Tibial artery (tissue), 4 donors: Measurements from ENCODE around the gene ANK2.

Experiments used
- DNase-seq, 2 donors: peaks; one replicate each; pipeline ENCODE4 v3.0.0-alpha.2; 2019
- H3K27ac ChIP-seq, 2 donors: fragments of 200-600 bp; sonication (generic) in 1 of 2; 1 replicate in 1 of 2; 2 replicates in 1 of 2; pipeline ENCODE4 v1.5.1; 2018 to 2019; ENCODE audit warnings: mild to moderate bottlenecking in 1 of 2
- H3K27me3 ChIP-seq, 2 donors: fragments of 200-600 bp; sonication (generic) in 1 of 2; one replicate each; pipeline versions ENCODE4 v1.5.1 to v1.6.0; 2016 to 2019
- H3K36me3 ChIP-seq, 3 donors: fragments of 200-600 bp; sonication (generic) in 2 of 3; one replicate each; pipeline ENCODE4 v1.5.1; 2016 to 2019; ENCODE audit warnings: mild to moderate bottlenecking in 2 of 3
- H3K4me1 ChIP-seq, 4 donors: fragments of 200-600 bp; sonication (generic) in 2 of 4; 1 replicate in 3 of 4; 2 replicates in 1 of 4; pipeline ENCODE4 v1.5.1; 2016 to 2019
- H3K4me3 ChIP-seq, 2 donors: fragments of 200-600 bp; sonication (generic) in 1 of 2; 1 replicate in 1 of 2; 2 replicates in 1 of 2; pipeline ENCODE4 v1.5.1; 2018 to 2019; ENCODE audit warnings: mild to moderate bottlenecking in 2 of 2
- H3K9me3 ChIP-seq, 3 donors: fragments of 200-600 bp; sonication (generic) in 1 of 3; one replicate each; pipeline ENCODE4 v1.5.1; 2016 to 2019
- CTCF ChIP-seq, 2 experiments: fragments of 200-600 bp in 1 of 2; fragments of 450-650 bp in 1 of 2; IDR thresholded peaks; one replicate each; pipeline ENCODE4 v1.5.1; 2017 to 2019; ENCODE audit warnings: antibody characterized with exemption in 2 of 2, mild to moderate bottlenecking in 1 of 2, moderate library complexity in 1 of 2
- intact Hi-C: fragments of 100-400 bp; cut with DNase I; formaldehyde crosslinking; loops from one replicate; pipeline ENCODE4 v1.15.0; 2023; ENCODE audit warnings: low total_unique reads

The ANK2 gene

GRCh38 chr4:113355550-113356371, 306.3 kb downstream of the ANK2 start:
- H3K4me1 ChIP-seq: no peaks in the 10 kb centered on the region
- no peaks in the 10 kb centered on the region for H3K9me3 ChIP-seq
- H3K27ac ChIP-seq: no peak overlapping the region
- DNase-seq: peak in 1 of 2 donors; percentile 28
- intact Hi-C loops: no loop called here
- no peak for TF ChIP-seq CTCF (IDR thresholded peaks at IDR 0.05)
- no peaks in the 10 kb centered on the region for H3K27me3 ChIP-seq
- H3K4me3 ChIP-seq: no peak overlapping the region
- H3K36me3 ChIP-seq: peaks cover 0 to 5% (median 0%) of the 10 kb centered on the region in 3 donors

DNA sequence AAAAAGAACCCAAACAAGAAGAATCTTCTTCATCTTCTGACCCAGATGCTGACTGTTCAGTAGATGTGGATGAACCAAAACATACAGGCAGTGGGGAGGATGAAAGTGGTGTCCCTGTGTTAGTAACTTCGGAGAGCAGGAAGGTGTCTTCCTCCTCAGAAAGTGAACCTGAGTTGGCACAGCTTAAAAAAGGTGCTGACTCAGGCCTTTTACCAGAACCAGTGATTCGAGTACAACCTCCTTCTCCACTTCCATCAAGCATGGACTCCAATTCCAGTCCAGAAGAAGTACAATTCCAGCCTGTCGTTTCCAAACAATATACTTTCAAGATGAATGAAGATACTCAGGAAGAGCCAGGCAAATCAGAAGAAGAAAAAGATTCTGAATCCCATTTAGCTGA, 307.0 kb downstream of the ANK2 start:
- H3K27me3 ChIP-seq: no peaks in the 10 kb centered on the region
- no peak for TF ChIP-seq CTCF (IDR thresholded peaks at IDR 0.05)
- DNase-seq: no peak
- intact Hi-C loops: no loop called here
- H3K36me3 ChIP-seq: peaks cover 0 to under 1% (median 0%) of the 10 kb centered on the region in 3 donors
- H3K9me3 ChIP-seq: no peaks in the 10 kb centered on the region
- H3K4me3 ChIP-seq: no peak overlapping the region
- H3K27ac ChIP-seq: no peak overlapping the region
- H3K4me1 ChIP-seq: no peaks in the 10 kb centered on the region

DNA sequence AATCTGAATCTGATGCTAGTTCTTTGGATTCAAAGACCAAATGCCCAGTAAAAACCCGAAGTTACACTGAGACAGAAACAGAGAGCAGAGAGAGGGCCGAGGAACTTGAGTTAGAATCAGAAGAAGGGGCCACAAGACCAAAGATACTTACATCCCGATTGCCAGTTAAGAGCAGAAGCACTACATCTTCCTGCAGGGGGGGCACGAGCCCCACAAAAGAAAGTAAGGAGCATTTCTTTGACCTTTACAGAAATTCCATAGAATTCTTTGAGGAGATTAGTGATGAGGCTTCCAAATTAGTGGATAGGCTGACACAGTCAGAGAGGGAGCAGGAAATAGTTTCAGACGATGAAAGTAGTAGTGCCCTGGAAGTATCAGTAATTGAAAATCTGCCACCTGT, 309.3 kb downstream of the ANK2 start:
- DNase-seq: no peak
- no peaks in the 10 kb centered on the region for H3K9me3 ChIP-seq
- no peaks in the 10 kb centered on the region for H3K27me3 ChIP-seq
- intact Hi-C loops: no loop called here
- H3K27ac ChIP-seq: no peak overlapping the region
- H3K36me3 ChIP-seq: peaks cover 0 to 4% (median 0%) of the 10 kb centered on the region in 3 donors
- TF ChIP-seq CTCF (IDR thresholded peaks at IDR 0.05): no peak
- no peak overlapping the region for H3K4me3 ChIP-seq
- H3K4me1 ChIP-seq: no peaks in the 10 kb centered on the region

GRCh38 chr4:113365377-113365776, 315.9 kb downstream of the ANK2 start:
- peaks cover 6 to 20% (median 18%) of the 10 kb centered on the region in 3 donors for H3K36me3 ChIP-seq
- no peaks in the 10 kb centered on the region for H3K9me3 ChIP-seq
- intact Hi-C loops: no loop called here
- no peaks in the 10 kb centered on the region for H3K4me1 ChIP-seq
- H3K27me3 ChIP-seq: no peaks in the 10 kb centered on the region
- H3K4me3 ChIP-seq: no peak overlapping the region
- no peak overlapping the region for H3K27ac ChIP-seq
- no peak for DNase-seq
- no peak for TF ChIP-seq CTCF (IDR thresholded peaks at IDR 0.05)

GRCh38 chr4:113368056-113368455, 318.6 kb downstream of the ANK2 start:
- no peak for TF ChIP-seq CTCF (IDR thresholded peaks at IDR 0.05)
- H3K36me3 ChIP-seq: peaks cover 9 to 24% (median 18%) of the 10 kb centered on the region in 3 donors

More at GRCh38 chr4:113368056-113368455, 318.6 kb downstream of the ANK2 start:
- no peak for DNase-seq
- Histone ChIP-seq H3K9me3 (no peaks in the 10 kb centered on the region), H3K27me3 (no peaks in the 10 kb centered on the region), H3K27ac (no peak overlapping the region), H3K4me1 (no peaks in the 10 kb centered on the region), H3K4me3 (no peak overlapping the region)
- intact Hi-C loops: no loop called here
